Hepatocyte (in vitro differentiated cells): ENCODE measurements around the gene SLX4IP. TPM values are rescaled to one million over a fixed set of nuclear protein-coding genes. Genes with fewer than 3 reads are reported as not detected.

ENCODE experiments used
- DNase-seq: peaks from one replicate; pipeline ENCODE4 v3.0.0-alpha.2; 2016; ENCODE audit warnings: low spot score
- H2AFZ ChIP-seq: fragments of 200-600 bp; sonication (generic); 2 replicates; pipeline ENCODE4 v1.6.0; 2016; ENCODE audit warnings: antibody characterized with exemption, mild to moderate bottlenecking
- H3K27ac ChIP-seq: fragments of 200-600 bp; sonication (generic); 2 replicates; pipeline ENCODE4 v1.5.1; 2016; ENCODE audit warnings: mild to moderate bottlenecking
- H3K27me3 ChIP-seq: fragments of 200-600 bp; sonication (generic); 2 replicates; pipeline ENCODE4 v1.6.1; 2016
- H3K36me3 ChIP-seq: fragments of 200-600 bp; sonication (generic); replicated peaks from 2 replicates; pipeline ENCODE4 v1.5.1; 2016; ENCODE audit warnings: low read depth; ENCODE audit not compliant: insufficient read depth
- H3K4me1 ChIP-seq: fragments of 200-600 bp; sonication (generic); 2 replicates; pipeline ENCODE4 v1.5.1; 2016; ENCODE audit warnings: mild to moderate bottlenecking, moderate library complexity; ENCODE audit not compliant: insufficient read depth
- H3K4me2 ChIP-seq: fragments of 200-600 bp; sonication (generic); 2 replicates; pipeline ENCODE4 v1.6.0; 2016
- H3K4me3 ChIP-seq: fragments of 200-600 bp; sonication (generic); 2 replicates; pipeline ENCODE4 v1.5.1; 2016; ENCODE audit warnings: mild to moderate bottlenecking
- H3K79me2 ChIP-seq: fragments of 200-600 bp; sonication (generic); 2 replicates; pipeline ENCODE4 v1.6.0; 2017; ENCODE audit warnings: mild to moderate bottlenecking
- H3K9me2 ChIP-seq: fragments of 200-600 bp; sonication (generic); replicated peaks from 2 replicates; pipeline ENCODE4 v1.6.0; 2017; ENCODE audit warnings: mild to moderate bottlenecking; ENCODE audit not compliant: insufficient read depth
- H3K9me3 ChIP-seq: fragments of 200-600 bp; sonication (generic); 2 replicates; pipeline ENCODE4 v1.5.1; 2016; ENCODE audit warnings: low read depth, mild to moderate bottlenecking
- H4K20me1 ChIP-seq: fragments of 200-600 bp; sonication (generic); 2 replicates; pipeline ENCODE4 v1.6.0; 2016; ENCODE audit warnings: mild to moderate bottlenecking; ENCODE audit not compliant: insufficient read depth, poor library complexity, severe bottlenecking
- EZH2 ChIP-seq: fragments of 200-600 bp; sonication (generic); IDR thresholded peaks from 2 replicates; pipeline ENCODE4 v1.6.1; 2016; ENCODE audit warnings: antibody characterized with exemption, mild to moderate bottlenecking, borderline replicate concordance
- EZH2phosphoT487 ChIP-seq: fragments of 200-600 bp; sonication (generic); IDR thresholded peaks from one replicate; pipeline ENCODE4 v1.6.1; 2018; ENCODE audit warnings: antibody characterized with exemption, mild to moderate bottlenecking, low read depth, moderate library complexity; ENCODE audit not compliant: unreplicated experiment, severe bottlenecking
- WGBS: methylation state at CpG from one replicate; pipeline ENCODE4 v1.1.6; 2016; ENCODE audit warnings: low lambda C conversion rate; ENCODE audit errors: missing lambda C conversion rate; 5-methylcytosine and 5-hydroxymethylcytosine counted together
- polyA plus RNA-seq: library from polyadenylated mRNA; unstranded; fragments of >200 nt; fragmentation: Nextera tagmentation; extraction: Ambion mirVana; gene quantifications from 2 replicates; pipeline ENCODE4 v1.2.1, GENCODE V29; 2016
- total RNA-seq: library from RNA; depleted of rRNA; stranded (reverse); fragments of >200 nt; gene quantifications from 2 replicates; pipeline ENCODE4 v1.2.3, GENCODE V29; 2014
- TF ChIP-seq, protein P1 (sequence below): fragments of 200-600 bp; sonication (generic); IDR thresholded peaks from 2 replicates; pipeline ENCODE4 v1.5.1; 2016; ENCODE audit warnings: antibody characterized with exemption, mild to moderate bottlenecking; ENCODE audit not compliant: poor library complexity

The SLX4IP gene
- total and polyA plus RNA-seq, 2 experiments from 2014 or later: 2.9 to 5.7 TPM

DNA sequence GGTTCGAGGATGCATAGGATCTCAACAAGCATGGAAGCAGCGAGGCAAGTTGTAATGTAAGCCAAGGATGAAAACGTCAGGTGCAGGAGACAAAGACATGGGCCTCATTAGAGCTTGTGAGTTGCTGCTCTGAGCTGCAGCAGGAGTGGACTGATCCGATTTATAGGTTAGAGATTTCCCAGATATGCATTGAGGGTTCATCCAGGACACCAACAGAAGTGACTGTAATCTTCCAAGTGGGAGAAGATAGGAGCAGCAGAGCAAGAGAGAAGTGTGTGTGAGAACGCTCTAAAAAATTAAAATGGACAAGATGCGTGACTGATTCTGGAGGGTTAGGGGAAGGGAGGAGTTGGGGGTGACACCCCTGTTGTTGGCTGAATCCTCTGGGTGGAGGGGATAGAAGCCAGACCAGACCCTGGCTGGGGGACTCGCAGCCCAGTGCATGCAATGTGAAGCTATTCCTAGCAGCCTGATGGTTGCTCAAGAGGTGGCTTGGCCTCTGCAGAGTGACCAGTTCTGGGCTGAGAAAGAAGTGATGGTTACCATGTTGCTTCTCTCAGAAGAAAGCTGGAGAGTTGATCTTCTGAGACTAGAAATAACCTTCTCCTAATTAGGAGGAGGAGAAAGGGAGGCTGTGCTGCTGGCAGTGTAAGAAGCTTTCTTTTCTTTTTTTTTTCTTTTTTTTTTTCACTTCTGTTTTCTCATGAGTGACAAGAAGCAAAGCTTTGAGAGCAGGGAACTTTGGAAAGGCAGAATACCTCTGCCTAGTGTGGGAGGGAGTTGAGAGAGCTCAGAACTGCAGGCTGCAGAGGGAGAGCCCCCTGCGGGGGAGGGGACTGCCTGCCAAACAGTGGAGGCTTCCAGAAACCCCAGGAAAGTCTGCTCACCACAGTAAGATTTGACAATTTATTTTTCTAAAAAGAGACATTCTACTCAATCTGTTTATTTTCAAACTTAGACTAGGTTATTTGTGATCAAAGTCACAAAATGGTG lies 116.9 kb downstream of the SLX4IP start:
- H3K4me3 ChIP-seq: no peak overlapping the region
- no peaks in the 10 kb centered on the region for H3K36me3 ChIP-seq
- no peaks in the 10 kb centered on the region for H3K9me3 ChIP-seq
- H3K4me1 ChIP-seq: peaks cover 18% of the 10 kb centered on the region
- H3K9me2 ChIP-seq: no peaks in the 10 kb centered on the region
- no peaks in the 10 kb centered on the region for H3K27me3 ChIP-seq
- no peak for DNase-seq
- H4K20me1 ChIP-seq: no peaks in the 10 kb centered on the region
- no peak overlapping the region for H2AFZ ChIP-seq
- 81% methylated on average over 8 of the region's 8 CpGs for WGBS
- no peak overlapping the region for H3K27ac ChIP-seq
- no peaks in the 10 kb centered on the region for H3K79me2 ChIP-seq
- TF ChIP-seq, protein P1, sequence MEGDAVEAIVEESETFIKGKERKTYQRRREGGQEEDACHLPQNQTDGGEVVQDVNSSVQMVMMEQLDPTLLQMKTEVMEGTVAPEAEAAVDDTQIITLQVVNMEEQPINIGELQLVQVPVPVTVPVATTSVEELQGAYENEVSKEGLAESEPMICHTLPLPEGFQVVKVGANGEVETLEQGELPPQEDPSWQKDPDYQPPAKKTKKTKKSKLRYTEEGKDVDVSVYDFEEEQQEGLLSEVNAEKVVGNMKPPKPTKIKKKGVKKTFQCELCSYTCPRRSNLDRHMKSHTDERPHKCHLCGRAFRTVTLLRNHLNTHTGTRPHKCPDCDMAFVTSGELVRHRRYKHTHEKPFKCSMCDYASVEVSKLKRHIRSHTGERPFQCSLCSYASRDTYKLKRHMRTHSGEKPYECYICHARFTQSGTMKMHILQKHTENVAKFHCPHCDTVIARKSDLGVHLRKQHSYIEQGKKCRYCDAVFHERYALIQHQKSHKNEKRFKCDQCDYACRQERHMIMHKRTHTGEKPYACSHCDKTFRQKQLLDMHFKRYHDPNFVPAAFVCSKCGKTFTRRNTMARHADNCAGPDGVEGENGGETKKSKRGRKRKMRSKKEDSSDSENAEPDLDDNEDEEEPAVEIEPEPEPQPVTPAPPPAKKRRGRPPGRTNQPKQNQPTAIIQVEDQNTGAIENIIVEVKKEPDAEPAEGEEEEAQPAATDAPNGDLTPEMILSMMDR: no peak
- TF ChIP-seq EZH2 (no peak), EZH2phosphoT487 (no peak)
- no peak overlapping the region for H3K4me2 ChIP-seq

DNA sequence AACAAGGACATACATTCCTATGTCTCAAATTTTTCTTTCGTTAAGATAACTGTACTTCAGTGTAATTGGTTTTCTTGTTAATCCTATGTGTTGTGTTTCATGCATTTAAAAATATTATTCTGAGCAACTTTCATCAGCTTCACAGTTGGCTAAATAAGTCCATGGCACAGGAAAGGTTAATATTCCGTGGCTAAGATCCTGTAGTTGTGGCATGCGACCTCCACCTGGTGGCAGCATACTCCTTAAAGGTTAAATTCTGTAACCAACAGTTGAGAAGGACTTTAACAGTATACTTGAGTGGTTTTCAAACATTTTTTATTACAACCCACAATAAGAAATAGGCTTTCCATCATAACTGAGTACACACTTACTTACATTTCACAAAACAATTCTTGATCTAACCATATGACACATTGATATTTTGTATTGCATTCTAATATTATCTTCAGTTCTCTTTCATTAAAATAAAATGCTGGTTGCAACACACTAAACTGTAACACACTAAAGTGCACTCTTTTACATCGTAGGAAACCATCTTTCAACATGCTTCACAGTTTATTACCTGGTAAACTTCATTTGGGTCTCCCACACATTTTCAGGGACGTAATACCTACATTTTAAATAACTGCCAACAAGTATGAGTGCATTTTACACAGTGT lies 118.3 kb downstream of the SLX4IP start:
- Histone ChIP-seq H2AFZ (no peak overlapping the region), H3K4me2 (no peak overlapping the region), H3K27me3 (no peaks in the 10 kb centered on the region), H3K79me2 (no peaks in the 10 kb centered on the region), H3K4me1 (peaks cover 20% of the 10 kb centered on the region), H3K9me3 (no peaks in the 10 kb centered on the region), H3K36me3 (no peaks in the 10 kb centered on the region), H3K4me3 (no peak overlapping the region), H4K20me1 (no peaks in the 10 kb centered on the region), H3K9me2 (no peaks in the 10 kb centered on the region), H3K27ac (no peak overlapping the region)
- WGBS: 30% methylated on average over 5 of the region's 5 CpGs
- TF ChIP-seq EZH2phosphoT487: no peak
- no peak for TF ChIP-seq EZH2
- TF ChIP-seq, protein P1: peak; percentile 83
- peak; percentile 81 for DNase-seq

GRCh38 chr20:10554285-10554684 lies 119.2 kb downstream of the SLX4IP start:
- H3K36me3 ChIP-seq: no peaks in the 10 kb centered on the region
- TF ChIP-seq EZH2phosphoT487: no peak
- TF ChIP-seq EZH2: no peak
- TF ChIP-seq, protein P1: no peak
- no peak overlapping the region for H3K4me2 ChIP-seq
- no peaks in the 10 kb centered on the region for H3K9me2 ChIP-seq
- no peaks in the 10 kb centered on the region for H3K9me3 ChIP-seq
- no peaks in the 10 kb centered on the region for H3K27me3 ChIP-seq
- no peak overlapping the region for H2AFZ ChIP-seq
- 68% methylated on average over 2 of the region's 2 CpGs for WGBS
- no peaks in the 10 kb centered on the region for H3K79me2 ChIP-seq
- H3K4me3 ChIP-seq: no peak overlapping the region
- H3K27ac ChIP-seq: no peak overlapping the region
- peaks cover 25% of the 10 kb centered on the region for H3K4me1 ChIP-seq
- no peaks in the 10 kb centered on the region for H4K20me1 ChIP-seq
- DNase-seq: no peak
